Activated T-helper 17 cell treated with anti-CD3 and anti-CD28 coated beads, Interleukin-2, amount 50 U/mL, for 72 hours (primary cell): Measurements from ENCODE around the gene CGB1. TPM values are rescaled to one million over a fixed set of nuclear protein-coding genes. Genes with fewer than 3 reads are reported as not detected.

ENCODE experiments used
- ATAC-seq: fragments of 150-1000 bp; cut with Tn5 transposase; replicated peaks from 2 replicates; pipeline ENCODE4 v1.10.0; 2021; ENCODE audit warnings: mild to moderate bottlenecking, moderate library complexity
- H3K27ac Mint-ChIP-seq: one replicate; pipeline ENCODE4 v1.8.0; 2022; ENCODE audit warnings: mixed read lengths
- H3K27me3 Mint-ChIP-seq: one replicate; pipeline ENCODE4 v1.8.0; 2022; ENCODE audit warnings: mixed read lengths
- H3K36me3 Mint-ChIP-seq: one replicate; pipeline ENCODE4 v1.8.0; 2022; ENCODE audit warnings: low read depth, mild to moderate bottlenecking, mixed read lengths
- H3K4me1 Mint-ChIP-seq: one replicate; pipeline ENCODE4 v1.8.0; 2022; ENCODE audit warnings: mixed read lengths
- H3K4me3 Mint-ChIP-seq: one replicate; pipeline ENCODE4 v1.8.0; 2022; ENCODE audit warnings: mild to moderate bottlenecking, mixed read lengths
- H3K9me3 Mint-ChIP-seq: one replicate; pipeline ENCODE4 v1.8.0; 2022; ENCODE audit warnings: mixed read lengths
- total RNA-seq, 2 donors: library from RNA; stranded (reverse); gene quantifications; one replicate each; pipeline ENCODE4 v1.2.3, GENCODE V29; 2022

The CGB1 gene
- total RNA-seq, 2 donors from 2014 or later: not detected

GRCh38 chr19:49006905-49007304, 29.8 kb downstream of the CGB1 start:
- ATAC-seq: no peak
- Mint-ChIP-seq H3K4me1 (no peaks in the 10 kb centered on the region), H3K36me3 (peaks cover 90% of the 10 kb centered on the region)

DNA sequence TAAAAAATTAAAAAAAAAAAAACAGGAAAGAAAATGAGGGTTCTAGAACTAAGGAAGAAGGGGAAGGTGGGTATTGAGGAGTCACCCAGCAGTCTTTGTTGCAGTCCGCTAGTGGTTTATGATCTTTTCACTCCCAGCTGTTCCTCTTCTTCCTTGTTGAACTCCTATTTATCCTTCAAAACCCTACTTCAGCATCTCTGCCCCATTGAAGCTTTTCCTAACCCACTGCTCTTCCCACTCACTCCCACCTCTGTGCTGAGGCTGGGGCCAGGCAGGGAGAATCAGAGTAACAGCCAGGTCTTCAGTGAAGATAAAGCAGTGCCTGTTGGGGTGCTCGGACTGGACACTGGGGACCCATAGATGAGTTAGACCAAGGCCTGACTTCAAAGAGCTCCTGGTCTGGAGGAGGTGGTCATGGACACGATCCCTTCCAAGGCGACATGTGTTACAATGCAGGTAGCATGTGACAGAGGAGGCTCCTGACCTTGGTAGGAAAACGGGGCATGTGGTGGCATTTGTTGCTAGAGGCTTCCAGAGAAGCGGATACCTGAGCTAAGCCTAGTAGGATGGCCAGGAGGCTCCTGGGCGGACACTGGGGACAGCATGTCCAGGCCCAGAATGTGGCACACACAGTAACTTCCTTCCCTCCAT, 31.6 kb downstream of the CGB1 start:
- H3K4me3 Mint-ChIP-seq: no peak overlapping the region
- H3K27ac Mint-ChIP-seq: no peak overlapping the region
- no peak for ATAC-seq
- no peaks in the 10 kb centered on the region for H3K27me3 Mint-ChIP-seq
- H3K9me3 Mint-ChIP-seq: no peaks in the 10 kb centered on the region
- peaks cover 83% of the 10 kb centered on the region for H3K36me3 Mint-ChIP-seq
- no peaks in the 10 kb centered on the region for H3K4me1 Mint-ChIP-seq

More at GRCh38 chr19:49006905-49007304, 29.8 kb downstream of the CGB1 start:
- Mint-ChIP-seq H3K27ac (no peak overlapping the region), H3K9me3 (no peaks in the 10 kb centered on the region), H3K27me3 (no peaks in the 10 kb centered on the region), H3K4me3 (no peak overlapping the region)

DNA sequence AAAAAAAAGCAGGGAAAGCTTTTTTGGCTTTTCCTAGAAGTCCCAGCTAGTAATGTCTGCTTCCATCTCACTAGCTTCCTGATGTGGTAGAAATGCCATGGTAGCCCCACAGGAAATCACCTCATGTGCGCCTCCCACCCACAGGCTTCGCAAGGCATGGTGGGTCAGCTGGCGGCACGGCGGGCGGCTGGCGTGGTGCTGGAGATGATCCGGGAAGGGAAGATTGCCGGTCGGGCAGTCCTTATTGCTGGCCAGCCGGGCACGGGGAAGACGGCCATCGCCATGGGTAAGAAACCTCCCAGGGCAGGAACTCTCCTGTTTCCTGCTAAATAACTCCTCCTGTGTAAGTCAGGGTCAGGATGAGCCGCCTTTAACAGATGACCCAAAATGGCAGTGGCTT, 32.6 kb downstream of the CGB1 start:
- Mint-ChIP-seq H3K27ac (no peak overlapping the region), H3K4me1 (no peaks in the 10 kb centered on the region), H3K27me3 (no peaks in the 10 kb centered on the region), H3K9me3 (no peaks in the 10 kb centered on the region), H3K4me3 (no peak overlapping the region), H3K36me3 (peaks cover 83% of the 10 kb centered on the region)
- no peak for ATAC-seq

DNA sequence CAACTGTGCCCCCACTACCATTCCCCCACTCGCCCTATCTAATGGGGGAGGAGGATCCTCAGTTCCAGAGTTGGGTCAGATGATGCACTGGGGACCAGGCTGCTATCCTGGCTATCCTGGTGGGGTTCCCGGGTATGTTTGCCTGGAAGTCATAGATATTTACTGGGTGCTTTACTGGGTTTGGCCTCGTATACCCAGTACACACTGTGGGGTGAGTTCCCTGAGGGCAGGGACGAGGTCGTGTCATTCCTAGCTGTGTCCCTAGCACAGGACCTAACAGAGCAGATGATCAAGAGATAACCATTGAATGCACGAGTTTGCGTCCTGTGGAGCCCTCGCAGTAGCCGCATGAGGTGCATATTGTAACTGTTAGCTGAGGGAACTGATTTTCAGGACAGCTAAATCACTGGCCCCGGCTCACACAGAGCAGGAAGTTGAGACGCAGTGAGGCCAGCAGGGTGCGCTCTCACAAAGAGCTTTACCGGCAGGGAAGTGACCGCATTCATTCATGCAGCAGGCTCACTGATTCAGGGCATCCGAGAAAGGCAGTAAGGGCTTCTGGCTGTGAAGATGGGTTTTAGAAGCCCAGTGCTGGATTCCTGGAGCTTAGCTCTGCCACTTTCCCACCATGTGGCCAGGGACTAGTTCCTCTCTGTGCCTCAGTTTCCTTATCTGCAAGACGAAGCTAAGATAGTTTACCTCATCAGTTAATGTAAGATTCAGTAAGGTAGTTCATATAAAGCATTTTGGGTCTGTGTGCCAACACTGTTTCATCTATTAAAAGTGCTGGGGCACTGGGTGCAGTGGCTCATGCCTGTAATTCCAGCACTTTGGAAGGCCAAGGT, 37.0 kb downstream of the CGB1 start:
- Mint-ChIP-seq H3K4me1 (peaks cover 12% of the 10 kb centered on the region), H3K27me3 (no peaks in the 10 kb centered on the region), H3K27ac (no peak overlapping the region), H3K9me3 (no peaks in the 10 kb centered on the region), H3K36me3 (peaks cover 54% of the 10 kb centered on the region), H3K4me3 (no peak overlapping the region)
- peak; percentile 95 for ATAC-seq

DNA sequence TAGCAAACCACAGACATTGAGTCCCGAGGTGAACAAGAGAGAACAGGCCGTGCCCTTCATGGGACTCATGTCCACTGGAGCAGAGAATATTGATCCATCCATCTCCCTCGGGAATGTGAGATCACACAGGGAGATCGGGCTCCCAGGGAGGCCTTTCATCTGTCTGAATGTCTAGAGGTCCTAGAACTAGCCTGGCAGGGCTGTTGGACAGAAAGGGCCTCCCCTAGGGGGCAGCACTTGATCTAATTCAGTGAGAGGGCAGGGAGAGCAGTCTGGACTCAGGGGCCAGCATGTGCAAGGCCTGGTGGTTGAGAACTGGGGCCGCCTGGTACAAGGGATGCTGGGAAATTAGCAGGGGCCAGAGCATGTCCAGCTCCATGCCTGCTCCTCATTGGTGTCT, 38.7 kb downstream of the CGB1 start:
- peak overlapping the region; percentile 63 for H3K27ac Mint-ChIP-seq
- H3K4me1 Mint-ChIP-seq: peaks cover 21% of the 10 kb centered on the region
- H3K27me3 Mint-ChIP-seq: no peaks in the 10 kb centered on the region
- peaks cover 51% of the 10 kb centered on the region for H3K36me3 Mint-ChIP-seq
- no peak for ATAC-seq
- no peak overlapping the region for H3K4me3 Mint-ChIP-seq
- no peaks in the 10 kb centered on the region for H3K9me3 Mint-ChIP-seq

DNA sequence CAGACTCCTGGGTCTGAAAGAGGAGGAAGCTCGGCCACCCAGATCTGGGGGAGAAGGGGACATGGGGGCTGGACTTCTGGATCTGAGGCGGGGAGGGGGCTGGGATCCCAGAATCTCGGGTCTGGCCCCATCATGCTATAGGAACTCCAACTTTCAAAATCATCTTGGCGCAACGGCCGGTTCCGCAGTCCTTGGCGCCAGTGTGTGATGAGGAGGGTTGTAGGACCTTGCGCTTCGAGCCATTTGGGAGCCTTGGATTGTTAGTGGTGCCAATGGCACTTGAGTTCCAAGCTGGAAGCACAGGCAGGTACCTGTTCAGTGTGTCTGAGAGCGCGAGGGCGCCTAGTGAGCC, 42.7 kb downstream of the CGB1 start:
- ATAC-seq: no peak
- no peaks in the 10 kb centered on the region for H3K27me3 Mint-ChIP-seq
- peaks cover 34% of the 10 kb centered on the region for H3K4me1 Mint-ChIP-seq
- H3K27ac Mint-ChIP-seq: peak overlapping the region; percentile 92
- H3K9me3 Mint-ChIP-seq: no peaks in the 10 kb centered on the region
- H3K4me3 Mint-ChIP-seq: peak overlapping the region; percentile 86
- peaks cover 54% of the 10 kb centered on the region for H3K36me3 Mint-ChIP-seq

DNA sequence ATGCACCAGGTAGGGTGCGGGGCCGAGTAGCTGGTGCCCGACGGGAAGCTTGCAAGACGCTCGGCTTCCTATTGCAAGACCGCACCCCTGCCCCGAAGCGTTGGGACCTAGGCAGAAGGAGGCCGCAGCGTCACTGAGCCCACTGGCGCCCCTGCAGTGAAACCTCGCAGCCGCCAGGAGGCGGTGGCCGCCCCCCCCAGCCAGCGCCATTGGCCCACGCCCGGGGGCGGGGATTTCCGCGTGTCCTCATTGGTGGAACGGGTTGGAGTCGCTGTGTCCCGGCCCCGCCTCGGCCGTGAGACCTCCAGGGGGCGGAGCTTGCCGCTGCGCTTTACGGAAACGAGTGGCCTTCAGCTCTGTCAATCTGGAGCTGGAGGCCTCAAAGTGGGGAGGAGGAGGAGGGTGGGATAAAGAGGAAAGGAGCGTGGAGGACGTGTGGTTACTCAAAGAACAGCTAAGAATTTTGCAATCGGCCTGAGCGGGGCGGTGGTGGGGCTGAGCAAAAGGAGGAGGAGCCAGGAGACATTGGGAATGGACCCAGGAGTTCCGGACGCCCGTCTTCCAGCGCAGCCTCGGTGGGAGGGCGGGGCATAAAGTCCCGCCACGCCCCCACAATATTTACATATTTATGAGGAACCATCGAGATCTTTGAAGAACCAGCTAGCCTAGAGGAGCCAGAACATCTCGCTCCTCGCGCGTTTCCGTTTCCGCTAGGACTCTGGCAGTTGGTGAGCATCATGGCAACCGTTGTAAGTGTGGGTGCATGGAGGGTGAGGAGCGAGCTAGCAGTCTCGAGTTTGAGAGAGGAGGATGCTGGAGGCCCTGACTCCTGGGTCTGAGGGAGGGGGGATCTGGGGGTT, 43.3 kb downstream of the CGB1 start, which contains the start of the genes GYS1 and RUVBL2:
TSS of gene GYS1 (minus strand) at position 135 of the 860 bp plus-strand sequence. CDS start 197 bp downstream, outside the sequence.
TSS of gene RUVBL2 (plus strand) at position 713 of the 860 bp plus-strand sequence. CDS start at position 738, 25 bp downstream.
- Mint-ChIP-seq H3K27me3 (no peaks in the 10 kb centered on the region), H3K4me3 (peak within 1 kb of the TSS; percentile 86), H3K27ac (peak within 1 kb of the TSS; percentile 92)

GRCh38 chr19:48992581-48993174, 44.0 kb downstream of the CGB1 start:
- no peak for ATAC-seq
- Mint-ChIP-seq H3K27ac (peak overlapping the region; percentile 92), H3K36me3 (peaks cover 66% of the 10 kb centered on the region), H3K4me3 (peak overlapping the region; percentile 86), H3K27me3 (no peaks in the 10 kb centered on the region), H3K9me3 (no peaks in the 10 kb centered on the region), H3K4me1 (peaks cover 35% of the 10 kb centered on the region)

More for the DNA sequence above, 43.3 kb downstream of the CGB1 start, which contains the start of the genes GYS1 and RUVBL2:
- Mint-ChIP-seq H3K4me1 (peaks cover 34% of the 10 kb centered on the region), H3K36me3 (peaks cover 58% of the 10 kb centered on the region), H3K9me3 (no peaks in the 10 kb centered on the region)
- ATAC-seq: peak; percentile 95

- ATAC-seq: no peak
- Mint-ChIP-seq H3K27me3 (no peaks in the 10 kb centered on the region), H3K4me1 (peaks cover 38% of the 10 kb centered on the region), H3K36me3 (peaks cover 72% of the 10 kb centered on the region), H3K27ac (peak overlapping the region; percentile 92), H3K4me3 (peak overlapping the region; percentile 86), H3K9me3 (no peaks in the 10 kb centered on the region)
Measured at GRCh38 chr19:48991873-48992580, 44.7 kb downstream of the CGB1 start.

- Mint-ChIP-seq H3K4me3 (peak overlapping the region; percentile 8), H3K27me3 (no peaks in the 10 kb centered on the region), H3K4me1 (peaks cover 38% of the 10 kb centered on the region), H3K27ac (no peak overlapping the region), H3K36me3 (peaks cover 80% of the 10 kb centered on the region), H3K9me3 (no peaks in the 10 kb centered on the region)
- no peak for ATAC-seq
Measured at GRCh38 chr19:48991011-48991609, 45.6 kb downstream of the CGB1 start.

DNA sequence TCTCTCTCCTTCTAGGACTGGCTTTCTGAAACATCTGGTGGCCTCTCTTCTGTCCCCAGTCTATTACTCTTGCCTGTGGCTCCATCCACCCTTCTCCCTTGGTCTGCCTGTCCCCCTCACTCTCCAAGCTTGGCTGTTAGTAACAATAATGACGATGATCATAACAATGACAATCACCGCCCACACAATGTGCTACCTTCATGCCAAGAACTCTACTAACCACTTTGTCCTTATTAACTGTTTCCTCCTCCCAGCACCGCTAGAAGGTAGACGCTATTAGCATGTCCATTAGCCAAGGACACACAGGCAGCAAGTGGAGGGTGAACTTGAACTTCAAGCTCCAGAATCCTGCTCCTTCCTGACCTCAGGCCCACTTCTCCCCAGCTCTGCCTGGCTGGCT, 46.3 kb downstream of the CGB1 start:
- Mint-ChIP-seq H3K4me3 (peak overlapping the region; percentile 8), H3K27ac (peak overlapping the region; percentile 25), H3K36me3 (peaks cover 86% of the 10 kb centered on the region), H3K27me3 (no peaks in the 10 kb centered on the region), H3K9me3 (no peaks in the 10 kb centered on the region), H3K4me1 (peaks cover 38% of the 10 kb centered on the region)
- ATAC-seq: no peak

- Mint-ChIP-seq H3K4me1 (peaks cover 32% of the 10 kb centered on the region), H3K27me3 (no peaks in the 10 kb centered on the region), H3K36me3 (peaks cover 86% of the 10 kb centered on the region), H3K9me3 (no peaks in the 10 kb centered on the region), H3K4me3 (peak overlapping the region; percentile 8), H3K27ac (peak overlapping the region; percentile 25)
- no peak for ATAC-seq
Measured at GRCh38 chr19:48989701-48990291, 46.9 kb downstream of the CGB1 start.

DNA sequence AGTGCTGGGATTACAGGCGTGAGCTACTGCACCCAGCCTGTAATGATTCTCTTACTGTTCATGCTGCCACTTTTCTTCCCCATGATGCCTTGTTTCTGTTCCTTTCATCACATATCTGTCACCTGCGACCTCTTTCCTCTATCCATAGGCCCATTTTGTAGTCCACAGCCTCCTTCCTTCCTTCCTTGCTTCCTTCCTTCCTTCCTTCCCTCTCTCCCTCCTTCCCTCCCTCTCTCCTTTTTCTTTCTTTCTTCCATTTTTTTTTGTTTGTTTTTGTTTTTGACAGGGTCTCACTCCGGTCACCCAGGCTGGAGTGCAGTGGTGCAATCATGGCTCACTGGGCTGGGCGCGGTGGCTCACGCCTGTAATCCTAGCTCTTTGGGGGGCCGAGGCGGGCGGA, 47.8 kb downstream of the CGB1 start:
- Mint-ChIP-seq H3K4me3 (no peak overlapping the region), H3K27ac (peak overlapping the region; percentile 21), H3K9me3 (no peaks in the 10 kb centered on the region), H3K27me3 (no peaks in the 10 kb centered on the region), H3K36me3 (peaks cover 87% of the 10 kb centered on the region), H3K4me1 (peaks cover 26% of the 10 kb centered on the region)
- ATAC-seq: no peak
